Islet of Langerhans (tissue), 1 donor: ENCODE results near the gene NOS3.

Source experiments
- FAIRE-seq: peaks from one replicate; lab custom pipeline; 2011; peaks lifted over from hg19 to GRCh38; lab: Jason Lieb, UNC

The NOS3 gene

DNA sequence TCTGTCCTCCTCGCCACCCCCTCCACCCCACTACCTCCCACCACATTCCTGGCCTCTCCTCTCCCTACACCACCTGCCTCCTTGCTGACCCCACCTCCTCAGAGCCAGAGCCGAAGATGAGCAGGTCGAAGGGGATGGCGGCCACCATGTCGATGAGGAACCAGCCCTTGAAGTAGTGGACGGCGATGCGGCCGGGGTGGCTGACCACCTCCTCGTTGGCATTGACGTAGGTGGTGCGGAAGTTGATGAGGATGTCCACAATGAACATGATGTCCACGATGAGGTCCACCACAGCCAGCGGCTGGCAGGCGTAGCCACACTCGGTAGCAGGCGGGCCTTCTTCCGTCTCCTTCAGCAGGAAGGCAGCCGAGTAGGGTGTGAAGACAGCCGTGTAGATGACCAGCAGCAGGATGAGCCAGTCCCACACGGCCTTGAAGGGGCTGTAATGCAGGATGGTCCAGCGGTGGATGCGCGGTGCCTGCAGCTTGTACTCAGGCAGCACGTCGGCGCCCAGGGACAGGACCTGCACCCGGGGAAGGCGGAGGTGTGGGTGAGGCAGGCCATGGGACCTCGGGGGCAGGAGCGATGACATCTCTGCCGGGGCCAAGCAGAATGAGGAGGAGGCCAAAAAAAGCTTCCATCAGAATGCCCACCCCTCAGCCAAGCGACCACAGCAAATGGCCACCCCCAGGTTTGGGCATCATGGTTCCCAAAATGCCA, 38.3 kb upstream of the NOS3 start:
- no peak for FAIRE-seq

DNA sequence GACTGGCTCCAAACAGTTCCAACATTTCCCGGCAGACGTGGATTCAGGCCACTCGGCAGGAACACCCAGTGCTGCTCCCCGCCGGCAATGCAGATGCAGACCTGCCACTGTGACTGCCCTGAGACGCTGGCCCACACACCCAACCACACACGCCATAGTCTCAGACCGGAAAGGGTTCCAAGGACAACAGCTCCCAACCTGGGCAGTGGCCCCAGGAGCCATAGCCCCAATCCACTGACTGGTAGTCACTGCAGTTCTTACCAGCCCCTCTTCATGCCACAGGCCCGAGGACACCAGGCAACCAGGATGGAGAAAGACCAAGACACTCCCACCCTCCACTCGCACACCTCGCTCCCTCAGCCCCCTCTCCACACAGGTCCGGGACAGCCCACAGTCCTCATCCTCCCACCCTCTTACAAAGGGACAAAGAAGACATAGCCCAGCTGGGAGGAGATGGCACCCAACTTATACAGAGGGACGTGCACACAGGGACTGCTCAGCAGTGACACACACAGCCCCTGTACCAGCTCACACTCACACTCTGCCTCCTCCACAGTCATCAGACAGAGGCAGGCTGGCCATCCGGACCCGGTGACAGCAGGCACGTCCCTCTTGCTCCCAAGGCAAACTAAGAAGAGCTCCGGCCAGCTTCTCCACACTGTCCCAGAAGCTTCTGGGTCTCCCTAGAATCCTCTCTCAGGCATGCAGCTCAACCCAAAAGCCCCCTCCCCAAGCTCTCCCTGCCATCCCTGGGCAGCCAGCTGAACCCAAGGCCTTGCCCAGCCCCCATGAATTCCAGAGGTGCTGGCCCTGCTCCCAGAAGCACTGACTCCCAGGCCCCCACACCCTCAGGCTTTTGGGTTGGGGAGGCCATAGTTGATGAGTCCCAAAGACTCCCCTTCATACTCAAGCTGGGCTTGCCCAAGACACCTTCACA, 37.5 kb upstream of the NOS3 start:
- no peak for FAIRE-seq

DNA sequence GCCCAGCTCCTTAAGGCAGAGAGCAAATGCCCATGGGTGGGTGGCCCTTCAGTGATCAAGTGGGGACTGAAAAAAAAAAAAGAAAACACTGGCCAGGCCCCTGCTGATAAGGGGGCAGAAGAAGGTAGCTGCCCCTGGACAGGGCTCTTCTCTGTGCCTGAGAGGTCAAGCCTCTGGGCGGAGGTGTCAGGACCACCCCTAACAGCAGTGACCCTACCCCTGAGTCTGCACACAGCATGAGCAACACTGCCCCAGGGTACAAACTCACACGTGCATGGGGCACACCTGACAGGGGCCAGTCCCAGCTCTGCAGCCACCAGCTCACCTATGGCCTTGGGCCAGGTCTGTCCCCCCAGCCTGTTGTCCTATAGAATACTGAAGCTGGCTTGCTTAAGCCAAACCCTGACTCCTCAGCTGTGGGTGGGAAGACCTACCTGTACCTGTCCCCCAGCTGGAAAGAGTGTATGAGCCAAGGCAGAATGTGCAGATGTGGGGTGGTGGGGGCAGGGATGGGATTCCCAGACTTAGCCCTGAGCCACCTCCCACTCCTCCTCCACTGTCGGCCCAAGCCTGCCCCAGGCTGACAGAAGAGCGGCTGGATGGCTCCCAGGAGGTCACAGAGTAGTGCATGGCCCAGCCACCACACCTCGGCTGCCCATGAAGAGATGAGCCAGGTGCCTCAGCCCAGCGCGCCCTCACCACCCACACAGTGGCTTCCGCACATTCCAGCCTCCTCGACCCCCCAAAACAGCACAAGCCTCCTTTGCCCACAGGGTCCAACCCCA, 36.4 kb upstream of the NOS3 start:
- FAIRE-seq, result no peak

DNA sequence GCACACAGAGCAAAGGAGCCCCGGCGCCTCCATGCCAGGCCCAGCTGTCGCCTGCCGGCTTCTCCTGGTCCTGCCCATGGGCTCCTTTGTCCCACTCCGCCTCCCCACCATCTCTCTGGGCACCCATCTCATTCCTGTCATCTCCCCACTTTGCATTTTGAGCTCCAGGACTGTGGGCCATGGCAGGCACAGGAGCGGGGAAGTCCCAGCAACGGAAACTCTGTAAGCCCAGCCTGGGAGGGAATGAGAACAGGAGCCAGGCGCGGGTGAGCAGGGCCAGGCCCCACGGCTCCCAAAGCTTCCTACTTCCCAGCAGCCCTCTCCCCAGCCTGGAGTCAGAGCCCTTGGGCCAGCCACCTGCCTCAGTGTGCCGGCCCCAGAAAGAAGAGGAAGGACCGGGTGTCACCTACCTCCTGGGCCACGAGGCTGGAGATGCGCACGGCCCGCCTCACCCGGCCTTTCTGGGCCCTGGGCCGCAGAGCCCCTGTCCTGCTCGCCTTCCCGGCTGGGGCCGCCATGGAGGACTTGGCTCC, 35.8 kb upstream of the NOS3 start:
- no peak for FAIRE-seq

DNA sequence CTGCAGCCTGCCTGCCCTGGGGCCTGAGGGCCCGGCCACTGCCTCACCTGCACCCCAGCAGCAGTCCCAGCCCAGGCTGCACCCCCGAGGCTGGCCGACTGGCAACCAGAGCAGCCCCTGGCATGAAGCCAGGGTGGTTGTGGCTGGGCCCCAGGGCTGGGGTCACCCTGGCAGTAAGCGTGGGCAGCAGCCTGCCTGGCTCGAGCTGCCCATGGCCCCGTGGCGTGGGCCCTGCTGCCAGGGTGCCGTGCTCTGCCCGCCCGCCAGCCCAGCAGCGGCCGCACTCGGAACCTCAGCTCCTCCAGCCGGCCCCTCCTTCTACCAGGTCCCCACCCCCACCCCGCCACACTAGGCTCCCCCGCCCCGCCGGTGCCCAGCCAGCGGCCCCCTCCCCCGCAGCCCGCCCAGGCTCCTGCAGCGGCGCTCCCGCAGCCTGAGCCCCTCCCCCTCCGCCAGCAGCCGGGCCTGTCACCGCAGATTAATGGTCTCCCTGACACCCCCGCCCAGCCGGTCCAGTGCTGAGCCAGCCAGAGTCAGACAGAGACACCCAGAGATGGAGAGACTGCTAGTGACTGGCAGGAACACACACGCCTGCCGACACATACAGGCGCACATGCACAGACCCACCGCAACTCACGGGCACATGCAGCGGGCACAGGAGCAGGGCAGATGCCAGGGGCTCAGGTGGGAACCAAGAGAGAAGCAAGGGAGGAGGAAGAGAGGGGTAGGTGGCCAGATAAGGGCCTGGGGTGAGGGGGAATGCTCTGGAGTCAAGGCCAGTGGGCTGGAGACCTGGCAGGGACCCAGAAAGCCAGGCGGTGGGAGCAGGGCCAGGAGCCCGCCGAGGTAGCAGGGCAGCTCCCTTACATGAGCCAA, 35.1 kb upstream of the NOS3 start:
- FAIRE-seq, result no peak

DNA sequence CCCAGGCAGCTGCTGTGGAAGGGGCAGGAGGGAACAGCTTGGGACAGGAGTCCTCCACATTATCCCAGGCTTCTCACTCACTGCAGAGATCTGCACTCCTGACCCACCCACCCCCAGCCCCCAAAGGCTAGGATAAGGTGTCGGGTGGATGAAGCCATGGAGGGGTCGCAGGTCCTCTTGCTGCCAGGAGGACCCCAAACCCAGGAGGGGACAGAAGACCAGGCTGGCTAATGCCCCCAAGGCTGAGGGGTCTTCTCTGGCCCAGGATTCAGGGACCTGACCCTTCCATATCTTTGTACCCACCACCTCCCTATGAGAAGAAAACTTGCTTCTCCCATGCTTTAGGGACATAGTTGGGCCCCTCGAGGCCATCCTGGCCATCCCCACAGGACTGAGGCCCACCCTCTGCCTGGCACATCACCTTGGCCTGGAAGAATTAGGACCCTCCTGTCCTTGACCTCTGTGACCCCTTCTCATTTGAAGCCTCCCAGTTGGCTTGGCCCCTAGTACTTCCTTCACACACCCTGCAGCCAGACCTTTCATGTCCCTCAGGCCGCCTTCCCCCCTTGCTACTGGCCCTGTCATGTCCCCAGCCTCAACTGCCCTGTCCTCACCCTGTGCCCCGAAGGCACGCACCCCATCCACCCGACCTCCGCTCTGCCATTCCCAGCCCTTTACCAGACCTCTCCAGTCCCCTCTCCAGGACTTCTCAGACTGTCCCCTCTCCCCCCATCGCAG, 34.3 kb upstream of the NOS3 start:
- FAIRE-seq, result no peak

DNA sequence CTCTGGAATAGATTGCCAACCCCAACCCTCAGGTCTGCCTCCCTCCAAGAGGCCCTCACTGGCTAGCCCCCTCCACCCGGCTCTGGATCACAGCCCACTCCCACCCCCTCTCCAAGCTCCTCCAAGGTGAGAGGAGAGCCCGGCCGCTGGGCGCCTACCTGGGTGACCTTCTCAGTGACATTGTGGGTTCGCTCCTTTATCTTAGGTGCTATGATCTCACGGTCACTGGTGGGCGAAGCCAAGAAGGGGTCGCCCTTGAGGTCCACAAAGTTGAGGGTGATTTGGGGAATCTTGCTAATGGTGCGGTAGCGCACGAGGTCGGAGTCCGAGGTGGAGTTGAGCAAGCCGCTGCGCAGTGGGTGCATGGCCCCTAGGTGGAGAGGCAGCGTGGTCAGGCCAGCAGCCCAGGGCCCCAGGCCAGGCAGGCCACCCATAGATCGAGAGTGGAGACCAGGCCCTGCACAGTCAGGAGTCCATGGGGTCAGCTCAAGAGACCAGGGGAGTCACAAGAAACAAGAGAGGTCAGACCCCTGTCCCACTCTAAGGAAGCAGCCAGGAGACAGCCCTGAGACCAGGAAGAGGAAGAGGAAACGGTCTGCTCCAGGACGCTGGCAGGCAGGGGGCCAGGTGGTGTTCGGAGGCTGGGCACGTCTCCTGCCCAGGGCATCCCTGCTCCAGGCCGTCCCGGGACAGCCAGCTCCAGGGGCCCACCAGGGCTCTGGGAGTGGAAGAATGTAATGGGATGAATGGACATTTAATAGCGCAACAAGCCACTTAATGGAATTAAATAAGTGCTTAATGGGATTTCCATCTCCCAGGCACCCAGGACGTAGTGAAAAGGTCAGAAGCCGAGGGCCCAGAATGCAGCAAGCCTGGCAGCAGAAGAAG, 33.4 kb upstream of the NOS3 start:
- FAIRE-seq, result no peak

DNA sequence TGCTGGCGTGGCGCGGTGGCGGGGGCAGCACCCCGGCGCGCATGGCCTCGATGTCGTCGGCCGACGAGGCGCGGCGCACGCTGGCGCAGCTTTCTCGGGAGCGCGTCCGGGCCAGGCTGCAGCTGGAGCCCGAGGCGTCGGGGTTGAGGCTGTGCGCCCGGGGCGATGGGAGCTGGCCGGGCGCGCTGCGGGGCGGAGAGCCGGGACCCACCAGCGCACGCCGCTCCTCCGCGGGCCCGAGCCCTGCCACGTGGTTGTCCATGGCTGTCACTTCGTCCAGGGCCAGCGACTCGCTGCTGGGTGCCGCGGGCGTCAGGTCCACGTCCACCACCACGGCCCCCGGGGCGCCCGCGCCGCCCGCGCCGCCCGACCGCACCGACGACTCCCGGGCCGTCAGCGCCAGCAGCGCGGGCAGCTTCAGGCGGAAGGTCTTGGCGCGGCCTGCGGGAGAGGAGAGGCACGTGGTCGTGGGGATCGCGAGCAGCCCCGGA, 32.7 kb upstream of the NOS3 start:
- no peak for FAIRE-seq

DNA sequence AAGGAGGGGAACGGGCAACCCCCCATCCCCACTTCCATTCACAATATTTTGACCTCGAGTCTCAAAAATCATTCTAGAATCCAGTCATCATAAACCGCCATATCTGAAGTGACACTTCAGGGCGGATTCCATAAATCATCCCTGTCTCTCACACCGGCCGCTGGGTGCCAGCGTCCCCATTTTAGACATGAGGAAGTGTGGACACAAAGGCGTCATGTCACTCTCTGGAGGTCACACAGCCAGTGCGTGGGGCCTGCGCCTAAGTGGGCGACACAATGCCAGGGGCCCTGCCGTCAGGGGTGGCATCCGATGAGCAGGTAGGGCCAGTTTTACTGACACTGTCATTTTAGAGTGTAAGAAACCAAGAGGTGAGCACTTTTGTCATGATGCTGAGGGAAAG, 32.2 kb upstream of the NOS3 start:
- FAIRE-seq, result no peak

DNA sequence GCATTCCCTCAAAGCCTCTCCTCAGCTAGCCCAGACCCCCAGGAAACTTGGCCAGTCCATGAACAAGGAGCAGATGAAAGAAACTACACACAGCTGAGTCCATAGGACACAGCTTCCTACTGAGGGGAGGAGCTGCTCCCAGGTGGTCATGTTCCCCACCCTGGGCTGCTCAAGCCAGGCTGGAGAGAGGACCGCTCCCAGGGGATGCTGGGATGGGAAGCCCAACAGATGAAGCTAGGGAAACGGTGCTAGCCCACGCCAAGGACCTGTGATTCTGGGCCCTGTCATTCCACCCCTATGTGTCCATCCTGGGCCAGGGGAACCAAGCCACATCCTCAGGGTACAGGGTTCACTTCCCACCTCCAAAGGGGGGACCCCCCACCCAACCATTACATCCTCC, 31.7 kb upstream of the NOS3 start:
- no peak for FAIRE-seq

DNA sequence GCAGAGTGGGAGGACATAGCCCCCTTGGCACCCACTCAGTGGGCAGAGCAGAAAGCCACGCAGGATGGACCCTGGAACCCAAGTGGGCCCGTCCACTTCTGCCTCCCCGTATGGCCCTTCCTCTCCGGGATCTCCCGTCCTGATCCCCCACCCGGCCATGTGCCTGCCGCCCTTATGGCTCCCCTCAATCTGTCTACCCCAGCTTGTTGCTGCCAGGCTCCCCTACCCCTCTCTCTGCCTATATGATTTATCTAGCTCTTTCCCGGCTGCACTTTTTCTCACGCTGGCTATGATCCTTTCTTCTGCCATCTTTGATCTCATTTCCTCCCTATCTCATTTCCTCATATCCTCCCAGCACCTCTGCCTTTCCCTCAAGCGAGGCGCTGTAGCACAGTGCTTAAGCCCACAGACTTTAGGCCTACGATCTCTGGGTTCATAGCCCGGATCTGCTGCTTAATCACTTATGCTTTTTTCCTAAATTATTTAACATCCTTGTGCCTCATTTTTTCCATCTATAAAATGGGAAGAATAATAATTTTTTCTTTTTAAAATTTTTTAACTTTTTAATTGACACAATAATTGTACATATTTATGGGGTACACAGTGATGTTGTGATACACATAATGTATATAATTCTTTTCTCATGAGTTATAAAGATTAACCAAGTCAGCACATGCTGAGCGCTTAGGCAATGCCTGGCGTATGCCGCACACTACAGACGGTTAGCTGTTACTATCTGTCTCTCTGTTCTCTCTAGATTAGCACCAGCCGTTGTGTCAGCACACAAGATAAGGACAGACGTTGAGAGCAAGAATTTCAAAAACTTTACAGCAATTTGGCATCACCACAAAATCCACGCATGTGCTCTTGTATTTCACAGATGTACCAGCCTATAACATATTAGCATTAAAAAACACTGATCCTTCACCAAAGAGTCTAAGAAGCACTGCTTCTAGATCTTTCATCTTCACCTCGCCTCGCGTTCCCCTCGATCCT, 30.8 kb upstream of the NOS3 start:
- no peak for FAIRE-seq

DNA sequence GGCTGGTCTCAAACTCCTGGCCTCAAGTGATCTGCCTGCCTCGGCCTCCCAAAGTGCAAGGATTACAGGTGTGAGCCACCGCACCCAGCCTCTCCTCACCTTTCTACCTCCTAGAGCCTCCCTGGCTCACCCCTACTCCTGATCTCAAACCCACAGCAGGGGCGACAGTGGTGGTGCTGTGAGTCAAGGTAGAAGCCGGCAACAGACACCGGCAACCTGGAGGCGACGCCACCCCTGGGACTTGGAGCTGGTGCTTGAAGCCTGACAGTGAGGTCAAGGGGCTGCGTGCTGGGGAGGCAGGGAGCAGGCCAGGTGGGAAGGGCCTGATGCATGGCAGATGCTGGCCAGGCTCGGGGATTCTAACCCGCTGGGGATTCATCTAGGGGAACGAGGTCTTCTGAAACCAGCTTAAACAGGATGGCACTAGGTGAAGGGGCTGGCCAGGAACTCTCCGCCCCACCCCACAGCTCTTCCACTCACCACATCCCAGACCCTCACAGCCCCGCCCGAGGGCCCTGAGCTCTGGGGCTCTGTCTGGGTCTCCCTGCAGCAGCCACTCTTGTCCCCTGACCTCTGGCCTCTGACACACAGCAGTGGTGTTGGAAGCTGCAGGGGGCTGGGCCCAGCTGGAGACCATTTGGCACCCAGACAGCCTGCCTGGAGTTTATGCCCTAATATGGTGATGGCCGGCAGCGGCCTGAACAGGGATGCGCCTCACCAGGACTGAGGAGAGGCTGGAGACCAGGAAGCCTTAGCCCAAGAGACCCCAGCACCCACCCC, 29.1 kb upstream of the NOS3 start:
- no peak for FAIRE-seq

DNA sequence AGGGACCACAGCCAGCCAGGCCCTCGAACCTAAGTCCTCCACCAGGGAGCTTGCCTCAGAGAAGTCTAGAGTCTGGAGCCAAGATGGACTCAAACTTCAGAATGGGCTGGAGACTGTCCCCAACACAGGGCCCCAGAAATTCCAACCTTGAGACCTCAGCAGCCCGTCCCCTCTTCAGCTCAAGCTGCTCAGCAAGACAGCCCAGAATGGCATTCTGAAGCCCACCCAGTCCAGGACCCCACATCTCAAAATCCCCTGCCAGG, 28.6 kb upstream of the NOS3 start:
- no peak for FAIRE-seq

DNA sequence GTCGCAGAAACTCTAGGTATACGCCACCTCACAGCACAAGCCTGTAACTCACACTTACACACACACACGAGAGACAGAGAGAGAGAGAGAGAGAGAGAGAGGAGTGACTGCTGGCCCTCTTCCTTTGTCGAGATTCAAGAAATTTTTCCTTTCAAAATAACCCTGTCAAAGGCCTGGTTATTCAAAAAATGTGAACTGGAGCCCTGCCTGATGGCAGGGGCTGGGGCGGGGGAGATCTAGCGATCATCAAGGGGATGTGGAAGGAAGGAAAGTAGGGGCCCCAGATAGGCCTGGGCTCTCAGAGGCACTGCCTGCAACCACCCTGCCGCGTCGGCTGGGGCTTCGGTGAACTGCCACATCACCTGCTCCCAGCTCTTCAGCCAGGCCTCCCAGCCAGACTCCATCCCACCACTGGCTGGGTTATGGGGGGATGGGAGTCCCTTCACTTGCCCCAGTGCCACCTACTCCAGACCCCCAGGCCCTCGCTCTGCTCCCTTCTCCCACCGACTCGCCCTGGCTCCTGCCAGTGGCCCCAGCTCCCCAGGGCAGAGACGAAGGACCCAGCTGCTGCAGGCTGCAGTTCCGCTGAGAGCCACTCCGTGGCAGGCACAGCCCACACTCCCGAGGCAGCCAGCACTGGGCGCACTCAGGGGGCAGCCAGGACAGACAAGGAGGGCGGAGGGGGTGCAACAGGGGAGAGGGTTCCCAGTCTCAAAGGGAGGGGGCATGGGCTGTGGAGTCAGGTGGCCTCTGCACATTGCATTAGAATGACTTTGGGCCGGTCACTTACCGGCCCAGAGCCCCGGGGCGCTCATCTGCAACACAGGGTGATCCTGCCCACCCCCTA, 28.0 kb upstream of the NOS3 start:
- FAIRE-seq, result no peak

DNA sequence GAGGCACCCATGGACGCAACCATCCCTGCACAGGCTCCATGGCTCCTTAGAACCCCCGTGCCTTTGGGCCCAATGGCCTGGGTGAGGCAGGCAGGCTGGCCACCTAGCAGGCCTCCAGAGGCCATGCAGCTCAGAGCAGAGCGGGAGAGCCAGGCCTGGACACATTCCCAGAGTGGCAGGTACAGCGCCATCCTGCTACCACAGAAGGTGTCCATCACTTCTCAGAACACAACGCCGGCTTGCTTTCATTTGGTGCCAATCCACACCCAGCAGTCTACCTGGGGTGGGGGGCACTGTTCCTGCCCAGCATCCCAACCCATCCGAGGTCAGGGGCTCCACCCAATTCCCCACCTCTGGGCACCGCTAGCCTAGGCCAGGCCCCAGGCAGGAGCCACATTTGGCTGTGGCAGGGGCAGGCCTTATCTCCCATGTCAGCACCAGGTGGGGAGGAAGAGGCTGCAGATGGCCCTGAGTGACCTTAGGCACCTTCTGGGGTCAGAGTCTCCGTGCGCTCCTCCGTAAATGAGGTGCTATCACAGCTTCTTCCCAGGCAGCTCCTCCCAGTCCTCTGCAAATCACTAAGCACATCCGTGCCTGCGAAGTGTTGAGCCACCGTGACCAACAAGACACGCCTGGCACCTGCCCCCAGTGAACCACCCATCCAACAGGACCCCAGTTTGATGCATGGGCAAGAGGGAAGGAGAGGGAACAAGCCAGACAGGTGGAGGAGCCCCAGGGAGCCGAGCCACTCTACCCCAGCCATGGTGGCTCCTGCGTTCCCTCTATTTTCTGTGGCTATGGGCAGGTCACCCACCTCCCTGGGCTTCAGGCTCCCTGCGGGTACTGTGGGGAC, 26.9 kb upstream of the NOS3 start:
- FAIRE-seq, result no peak

DNA sequence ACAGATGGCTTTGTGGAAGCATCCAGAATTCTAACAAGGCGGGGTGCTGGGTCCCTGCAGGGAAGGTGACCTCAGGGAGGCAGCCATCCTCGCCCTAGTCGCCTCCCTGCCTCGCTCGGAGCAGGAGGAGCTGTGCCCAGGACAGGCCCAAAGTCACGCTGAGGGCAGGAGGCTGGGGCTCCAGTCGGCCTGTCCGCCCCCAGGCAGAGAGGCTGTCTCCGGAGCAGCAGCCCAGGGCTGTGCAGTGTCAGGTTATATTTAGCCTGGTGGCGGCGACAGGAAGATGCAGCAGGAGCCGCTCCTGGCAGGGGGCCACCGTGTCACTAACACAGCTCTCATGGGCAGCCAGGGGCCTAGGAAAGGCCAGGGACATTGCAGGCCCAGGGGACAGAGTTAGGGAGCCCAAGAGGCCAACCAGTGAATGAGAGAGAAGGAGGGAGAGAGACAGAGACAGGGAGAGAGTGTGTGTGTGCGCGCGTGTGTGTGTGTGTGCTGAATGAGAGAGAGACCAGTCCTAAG, 26.2 kb upstream of the NOS3 start:
- FAIRE-seq, result no peak
